Vagina (tissue), 2 donors: ENCODE measurements around the gene MARCHF3.

Source experiments
- CTCF ChIP-seq, 3 experiments: fragments of 450-650 bp in 2 of 3; fragments of 200-600 bp in 1 of 3; sonication (generic) in 1 of 3; IDR thresholded peaks; one replicate each; pipeline ENCODE4 v1.5.1; 2017 to 2019; ENCODE audit warnings: antibody characterized with exemption in 3 of 3, mild to moderate bottlenecking in 2 of 3, moderate library complexity in 2 of 3
- POLR2A ChIP-seq, 2 donors: fragments of 450-650 bp; IDR thresholded peaks; one replicate each; pipeline ENCODE4 v1.6.1; 2017; ENCODE audit warnings: antibody characterized with exemption in 2 of 2, mild to moderate bottlenecking in 2 of 2, moderate library complexity in 2 of 2
- POLR2AphosphoS5 ChIP-seq, 2 donors: sonication (generic); formaldehyde crosslinking; IDR thresholded peaks; one replicate each; pipeline ENCODE4 v1.9.0; 2017; ENCODE audit warnings: antibody characterized with exemption in 2 of 2, mild to moderate bottlenecking in 2 of 2, low read depth in 1 of 2; ENCODE audit not compliant: insufficient read depth in 1 of 2

GRCh38 chr5:126837906-126838539, 192.3 kb downstream of the MARCHF3 start:
- TF ChIP-seq CTCF (IDR thresholded peaks at IDR 0.05) (peak in 1 of 3 experiments; percentile 8), POLR2AphosphoS5 (IDR thresholded peaks at IDR 0.05; ENCODE audit: insufficient read depth in 1 of 2, low read depth in 1 of 2) (no peak), POLR2A (IDR thresholded peaks at IDR 0.05) (no peak)
